HG03520 (cell line): Measurements from ENCODE around the gene ACTN4.
"Not testable (repeated sequence)": the region's sequence is repeated elsewhere in the genome, so short reads cannot be mapped to it uniquely, and the experiment has no call there.

Experiments
- ATAC-seq: cut with Tn5 transposase; IDR thresholded peaks from one replicate; pipeline ENCODE4 v1.9.1; 2021; ENCODE audit warnings: mild to moderate bottlenecking, moderate library complexity; ENCODE audit not compliant: unreplicated experiment

Gene ACTN4

DNA sequence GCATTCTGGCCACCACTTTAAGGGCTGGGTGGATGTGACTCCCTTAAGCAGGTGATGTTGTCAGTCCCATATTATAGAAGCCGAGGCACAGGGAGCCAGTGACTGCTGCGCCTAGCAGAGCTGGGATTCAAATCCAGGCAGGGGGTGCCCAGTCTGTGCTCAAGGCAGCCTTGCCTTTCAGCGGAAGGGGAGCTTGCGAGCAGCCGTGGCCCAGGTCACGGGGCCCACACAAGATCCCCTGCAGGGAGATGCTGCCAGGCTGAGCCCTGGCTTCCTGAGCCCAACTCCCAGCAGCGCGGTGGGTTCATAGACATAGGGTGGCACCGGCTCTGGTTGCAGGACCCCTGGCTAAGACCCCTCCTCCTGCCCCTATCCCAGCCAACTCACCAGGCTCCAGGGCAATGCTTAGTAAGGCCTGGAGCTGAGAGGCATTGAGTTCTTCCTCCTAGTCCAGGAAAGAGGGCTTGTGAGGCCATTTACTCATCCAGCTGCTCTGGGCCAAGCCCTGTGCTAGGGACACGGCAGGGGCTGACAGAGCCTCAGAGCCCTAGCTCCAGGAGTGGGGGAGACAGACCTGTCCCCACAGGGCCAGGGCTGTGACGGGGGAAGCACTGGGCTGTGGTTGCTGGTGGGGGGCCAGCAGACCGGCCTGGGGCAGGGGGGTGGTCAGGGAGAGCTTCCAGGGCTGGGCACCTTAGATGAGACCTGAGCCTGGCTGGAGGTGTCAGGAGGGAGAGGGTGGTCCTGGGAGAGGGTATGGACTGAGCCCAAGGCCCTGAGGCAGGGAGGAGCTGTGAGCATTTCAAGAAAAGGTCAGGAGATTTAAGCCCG, 87.2 kb downstream of the ACTN4 start:
- no peak for ATAC-seq

- ATAC-seq: no peak
Observed at GRCh38 chr19:38735257-38735686, 87.8 kb downstream of the ACTN4 start.

- no peak for ATAC-seq
Observed at GRCh38 chr19:38736036-38736412, 88.6 kb downstream of the ACTN4 start.

DNA sequence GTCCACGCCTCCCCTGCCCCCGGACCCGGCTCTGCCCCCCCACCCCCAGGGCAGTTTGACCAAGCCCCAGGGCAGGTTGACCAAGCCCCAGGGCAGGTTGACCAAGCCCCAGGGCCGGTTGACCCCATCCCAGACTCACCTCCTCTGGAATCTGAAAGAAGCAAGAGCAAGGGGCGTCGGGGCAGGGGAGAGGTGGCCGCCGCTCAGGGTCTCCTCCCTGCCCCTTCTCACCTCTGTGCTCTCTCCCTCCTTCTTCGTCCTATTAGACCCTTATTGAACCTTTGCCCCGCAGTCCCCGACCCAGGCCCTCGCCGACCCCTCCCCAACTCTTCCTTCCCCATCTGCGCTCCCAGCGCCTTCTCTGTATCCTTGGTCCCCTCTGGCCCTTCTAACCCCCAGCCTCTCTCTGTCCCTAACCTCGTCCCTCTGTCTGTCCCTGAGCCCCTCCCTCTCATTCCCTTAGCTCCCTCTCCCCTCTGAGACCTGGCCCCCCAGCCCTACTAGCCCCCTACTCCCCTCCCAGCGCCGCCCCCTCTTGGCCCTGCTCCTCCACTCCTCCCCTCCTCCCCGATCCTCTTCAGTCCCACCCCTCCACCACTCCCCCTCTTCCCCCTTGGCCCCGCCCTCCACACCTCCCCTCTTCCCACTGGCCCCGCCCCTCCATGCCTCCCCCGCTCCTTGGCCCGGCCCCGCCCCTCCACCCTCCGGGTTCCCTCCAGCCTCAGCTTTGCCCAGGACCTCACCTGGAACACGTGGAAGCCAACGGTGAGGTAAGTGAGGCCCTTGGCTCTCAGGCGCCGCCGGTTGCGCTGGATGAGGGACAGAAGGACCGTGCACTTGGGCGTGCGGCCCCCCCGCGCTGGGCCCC, 89.2 kb downstream of the ACTN4 start:
- ATAC-seq: no peak

DNA sequence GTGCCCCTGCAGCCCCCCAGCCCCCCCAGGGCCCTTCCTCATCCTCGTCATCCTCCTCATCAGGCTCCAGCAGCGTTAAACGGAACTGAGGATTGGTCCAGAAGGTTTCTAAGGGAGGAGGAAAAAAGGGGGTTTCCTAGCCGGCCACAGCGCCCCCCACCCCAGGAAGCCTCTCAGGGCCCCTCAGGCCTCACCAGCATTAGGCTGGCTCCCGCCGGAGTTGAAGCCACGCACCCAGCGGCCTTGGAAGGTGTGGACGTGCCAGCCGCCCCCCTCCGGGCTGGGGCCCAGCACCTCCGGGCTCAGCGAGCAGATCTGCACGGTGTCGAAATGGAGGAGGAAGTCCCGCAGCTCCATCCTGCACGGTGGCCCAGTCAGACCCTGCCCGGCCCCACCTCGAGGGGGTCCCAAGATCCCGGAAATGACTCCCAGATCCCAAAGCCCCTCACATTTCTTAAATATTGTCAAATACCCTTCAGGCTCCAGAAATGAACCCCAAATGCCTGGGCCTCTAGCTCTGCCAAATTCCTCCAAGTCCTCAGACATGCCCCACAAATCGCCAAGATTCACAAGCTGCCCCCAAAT, 89.9 kb downstream of the ACTN4 start:
- ATAC-seq: no peak

GRCh38 chr19:38737921-38738737, 90.7 kb downstream of the ACTN4 start:
- ATAC-seq: no peak

- no peak for ATAC-seq
Observed at GRCh38 chr19:38739440-38740256, 92.2 kb downstream of the ACTN4 start.

- ATAC-seq: no peak
Observed at GRCh38 chr19:38740257-38740592, 92.8 kb downstream of the ACTN4 start.

DNA sequence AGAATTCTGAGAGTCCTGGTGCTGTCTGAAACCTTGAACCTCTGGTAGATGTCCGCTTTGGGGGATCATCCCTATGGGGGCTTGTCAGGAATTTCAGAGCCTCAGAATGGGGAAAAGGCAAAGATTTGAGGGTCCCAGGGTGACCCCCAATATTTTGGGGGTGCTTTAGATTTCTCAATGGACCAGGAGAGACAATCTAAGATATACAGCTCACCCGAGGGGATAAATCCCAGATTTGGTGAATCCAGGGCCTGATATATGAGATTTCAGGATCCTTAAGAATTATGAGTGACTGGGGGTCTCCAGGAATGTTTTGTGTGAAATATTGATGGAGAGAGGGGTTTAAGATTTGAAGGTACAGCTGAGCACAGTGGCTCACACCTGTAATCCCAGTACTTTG, 93.5 kb downstream of the ACTN4 start:
- ATAC-seq: no peak

GRCh38 chr19:38741670-38742069, 94.2 kb downstream of the ACTN4 start:
- ATAC-seq: no peak

- ATAC-seq: no peak
Observed at GRCh38 chr19:38742296-38742695, 94.8 kb downstream of the ACTN4 start.

GRCh38 chr19:38742906-38743305, 95.5 kb downstream of the ACTN4 start:
- ATAC-seq: no peak

DNA sequence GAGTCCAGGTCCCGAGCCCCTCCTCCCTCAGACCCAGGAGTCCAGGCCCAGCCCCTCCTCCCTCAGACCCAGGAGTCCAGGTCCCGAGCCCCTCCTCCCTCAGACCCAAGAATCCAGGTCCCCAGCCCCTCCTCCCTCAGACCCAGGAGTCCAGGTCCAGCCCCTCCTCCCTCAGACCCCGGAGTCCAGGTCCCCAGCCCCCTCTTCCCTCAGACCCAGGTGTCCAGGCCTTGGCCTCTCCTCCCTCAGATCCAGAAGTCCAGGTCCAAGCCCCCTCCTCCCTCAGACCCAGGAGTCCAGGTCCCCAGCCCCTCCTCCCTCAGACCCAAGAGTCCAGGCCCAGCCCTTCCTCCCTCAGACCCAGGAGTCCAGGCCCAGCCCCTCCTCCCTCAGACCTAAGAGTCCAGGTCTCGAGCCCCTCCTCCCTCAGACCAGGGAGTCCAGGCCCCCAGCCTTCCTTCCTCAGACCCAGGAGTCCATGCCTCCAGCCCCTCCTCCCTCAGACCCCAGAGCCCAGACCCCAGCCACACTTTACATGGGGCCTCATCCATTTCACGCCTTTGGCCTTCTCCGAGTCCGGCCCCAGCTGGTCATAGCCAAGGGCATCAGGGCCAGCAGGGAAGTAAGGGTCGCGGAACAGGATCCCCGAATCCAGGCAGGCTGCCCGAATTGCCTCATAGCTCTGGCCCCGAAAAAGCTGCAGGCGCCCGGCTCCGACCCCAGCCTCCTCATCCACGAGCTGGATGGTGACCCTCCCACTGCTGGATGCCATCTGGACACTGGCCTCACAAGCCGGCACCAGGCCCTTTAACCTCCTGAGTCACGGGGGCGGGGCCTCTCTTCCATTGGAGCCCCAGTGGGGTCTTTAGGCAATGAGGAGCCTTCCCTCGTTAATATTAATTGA, 96.2 kb downstream of the ACTN4 start:
- no peak for ATAC-seq

GRCh38 chr19:38744298-38744681, 96.8 kb downstream of the ACTN4 start, which contains the start of gene CAPN12:
CAPN12 (minus strand) TSS chr19:38744474; CDS start chr19:38744165, 309 bp downstream.
- no peak for ATAC-seq

DNA sequence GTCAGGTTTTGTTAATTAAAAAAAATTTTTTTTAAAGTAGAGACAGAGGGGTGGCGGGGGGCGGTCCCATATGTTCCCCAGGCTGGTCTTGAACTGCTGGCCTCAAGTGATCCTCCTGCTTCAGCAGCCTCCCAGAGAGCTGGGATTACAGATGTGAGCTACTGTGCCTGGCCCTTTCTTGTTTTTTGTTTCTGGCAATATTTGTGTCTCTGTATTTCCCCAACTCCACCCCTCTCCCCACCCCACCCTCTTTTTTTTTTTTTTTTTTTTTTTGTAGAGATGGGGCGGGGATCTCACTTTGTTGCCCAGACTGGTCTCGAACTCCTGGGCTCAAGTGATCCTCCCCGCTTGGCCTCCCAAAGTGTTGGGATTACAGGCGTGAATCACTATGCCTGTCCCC, 97.4 kb downstream of the ACTN4 start:
- ATAC-seq: no peak

GRCh38 chr19:38745316-38745715, 97.9 kb downstream of the ACTN4 start:
- ATAC-seq: no peak

- not testable (repeated sequence) for ATAC-seq
Observed at GRCh38 chr19:38753783-38754182, 106.3 kb downstream of the ACTN4 start.

GRCh38 chr19:38754196-38754595, 106.7 kb downstream of the ACTN4 start:
- ATAC-seq: not testable (repeated sequence)

DNA sequence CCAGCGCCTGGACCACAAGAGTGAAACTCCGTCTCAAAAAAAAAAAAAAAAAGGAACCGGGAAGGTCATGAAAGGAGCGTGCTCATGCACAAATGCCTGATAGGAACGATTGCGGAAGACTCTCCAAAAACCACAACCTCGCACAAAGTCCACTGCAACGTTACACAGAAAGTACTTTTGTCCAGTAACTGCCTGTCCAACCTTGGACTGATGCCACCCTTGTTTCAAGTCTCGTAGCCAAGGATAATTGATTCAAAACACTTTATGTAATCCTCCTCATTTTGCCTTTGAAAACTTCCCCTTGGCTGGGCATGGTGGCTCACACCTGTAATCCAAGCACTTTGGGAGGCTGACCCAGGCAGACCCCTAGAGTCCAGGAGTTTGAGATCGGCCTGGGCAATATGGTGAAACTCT, 112.1 kb downstream of the ACTN4 start:
- ATAC-seq: no peak
